ENCODE results near the gene LTBP3.

- no peak for TF ChIP-seq ZC3H8 (IDR thresholded peaks at IDR 0.05)
- no peak for TF ChIP-seq ETS2 (tag; IDR thresholded peaks at IDR 0.05; ENCODE audit: borderline replicate concordance, poor library complexity, severe bottlenecking)
Measured at GRCh38 chr11:65553301-65554001, 4.7 kb downstream of the LTBP3 start.
